Measurements from ENCODE around the gene PEF1. TPM values are rescaled to one million over a fixed set of nuclear protein-coding genes. Genes with fewer than 3 reads are reported as not detected.
"Not testable (repeated sequence)": the region's sequence is repeated elsewhere in the genome, so short reads cannot be mapped to it uniquely, and the experiment has no call there.

PEF1 gene
- total RNA-seq, 1 donor from 2014 or later = 24.3 TPM

GRCh38 chr1:31615939-31616338 lies 28.7 kb downstream of the PEF1 start:
- ATAC-seq (no peak), DNase-seq (ENCODE audit: low spot score) (peak; percentile 11)

- ATAC-seq (no peak), DNase-seq (ENCODE audit: low spot score) (peak; percentile 12)
These were observed 29.3 kb downstream of the PEF1 start for GRCh38 chr1:31615414-31615813.

GRCh38 chr1:31614414-31615005 lies 30.2 kb downstream of the PEF1 start:
- DNase-seq (ENCODE audit: low spot score) (peak; percentile 33), ATAC-seq (no peak)

GRCh38 chr1:31609514-31610118 lies 35.1 kb downstream of the PEF1 start:
- DNase-seq (ENCODE audit: low spot score) (no peak), ATAC-seq (no peak)

- ATAC-seq = no peak
These were observed 37.3 kb downstream of the PEF1 start for GRCh38 chr1:31607360-31607759.

GRCh38 chr1:31605908-31606427 lies 38.7 kb downstream of the PEF1 start:
- ATAC-seq (no peak), DNase-seq (ENCODE audit: low spot score) (no peak)

More at GRCh38 chr1:31607360-31607759, 37.3 kb downstream of the PEF1 start:
- peak; percentile 26 for DNase-seq (ENCODE audit: low spot score)

- ATAC-seq = no peak
- DNase-seq (ENCODE audit: low spot score) = no peak
These were observed 42.6 kb downstream of the PEF1 start for GRCh38 chr1:31602081-31602480.

- ATAC-seq = no peak
- no peak for DNase-seq (ENCODE audit: low spot score)
These were observed 44.0 kb downstream of the PEF1 start for GRCh38 chr1:31600641-31601040.

GRCh38 chr1:31598980-31599379 lies 45.7 kb downstream of the PEF1 start:
- ATAC-seq (no peak), DNase-seq (ENCODE audit: low spot score) (no peak)

GRCh38 chr1:31596737-31597097 lies 48.0 kb downstream of the PEF1 start:
- DNase-seq (ENCODE audit: low spot score) (no peak), ATAC-seq (no peak)

- peak; percentile 29 for ATAC-seq
- DNase-seq (ENCODE audit: low spot score) = peak; percentile 26
These were observed 48.6 kb downstream of the PEF1 start for GRCh38 chr1:31595836-31596736.

GRCh38 chr1:31593770-31594632 lies 50.7 kb downstream of the PEF1 start:
- DNase-seq (ENCODE audit: low spot score) = peak; percentile 75
- ATAC-seq = peak; percentile 98

GRCh38 chr1:31593136-31593665 lies 51.5 kb downstream of the PEF1 start:
- ATAC-seq (no peak), DNase-seq (ENCODE audit: low spot score) (no peak)

GRCh38 chr1:31592132-31592531 lies 52.5 kb downstream of the PEF1 start:
- DNase-seq (ENCODE audit: low spot score) (no peak), ATAC-seq (no peak)

GRCh38 chr1:31591425-31592093 lies 53.1 kb downstream of the PEF1 start:
- ATAC-seq (no peak), DNase-seq (ENCODE audit: low spot score) (no peak)

GRCh38 chr1:31588751-31589515 lies 55.7 kb downstream of the PEF1 start:
- peak; percentile 14 for ATAC-seq
- DNase-seq (ENCODE audit: low spot score) = peak; percentile 48

- DNase-seq (ENCODE audit: low spot score) = peak; percentile 65
These were observed 56.8 kb downstream of the PEF1 start for GRCh38 chr1:31587720-31588423.

GRCh38 chr1:31587328-31587699 lies 57.4 kb downstream of the PEF1 start:
- ATAC-seq; DNase-seq (ENCODE audit: low spot score): not testable (repeated sequence)

More at GRCh38 chr1:31587720-31588423, 56.8 kb downstream of the PEF1 start:
- ATAC-seq = peak; percentile 80
